Fibroblast of lung (primary cell): ENCODE data around the gene MARVELD3.
"Not testable (repeated sequence)": the region's sequence is repeated elsewhere in the genome, so short reads cannot be mapped to it uniquely, and the experiment has no call there.

Source experiments
- CTCF ChIP-seq, 2 donors: IDR thresholded peaks in 1 of 2; conservative IDR thresholded peaks in 1 of 2; 1 replicate in 1 of 2; 2 replicates in 1 of 2; pipeline ENCODE4 v1.5.1; 2011 to 2012; ENCODE audit warnings: low read length in 2 of 2, control low read depth in 1 of 2, inconsistent platforms in 1 of 2, low read depth in 1 of 2, mild to moderate bottlenecking in 1 of 2
- EZH2 ChIP-seq: IDR thresholded peaks from 2 replicates; pipeline ENCODE4 v1.5.1; 2012; ENCODE audit warnings: low read length, control low read depth, mild to moderate bottlenecking; ENCODE audit errors: missing control alignments

GRCh38 chr16:71598426-71598825 lies 27.6 kb upstream of the MARVELD3 start:
- TF ChIP-seq CTCF (conservative IDR thresholded peaks at IDR 0.05 in 1 of 2, IDR thresholded peaks at IDR 0.05 in 1 of 2; ENCODE audit: low read depth in 1 of 2, low read length in 2 of 2); EZH2: not testable (repeated sequence)
